HL-60 (cell line): ENCODE data around the gene ASB12.

Experiments used
- CTCF ChIP-seq: IDR thresholded peaks from one replicate; pipeline ENCODE4 v1.5.1; 2011; ENCODE audit warnings: low read length, control low read depth, inconsistent platforms; ENCODE audit not compliant: insufficient read depth
- GABPA ChIP-seq: IDR thresholded peaks from 2 replicates; pipeline ENCODE4 v1.6.1; 2012; ENCODE audit warnings: low read depth
- POLR2AphosphoS5 ChIP-seq: IDR thresholded peaks from 2 replicates; pipeline ENCODE4 v1.6.1; 2012; ENCODE audit warnings: low read depth
- REST ChIP-seq: IDR thresholded peaks from 2 replicates; pipeline ENCODE4 v1.6.1; 2012; ENCODE audit warnings: low read depth; ENCODE audit not compliant: insufficient replicate concordance

- TF ChIP-seq CTCF, result no peak
- TF ChIP-seq REST, result no peak
- TF ChIP-seq POLR2AphosphoS5, result no peak
- no peak for TF ChIP-seq GABPA
Measured at GRCh38 chrX:64192673-64193072, 37.7 kb downstream of the ASB12 start.
